OCI-M2 (cell line): ENCODE results near the gene ZNF414.

Source experiments
- DNase-seq: peaks from one replicate; lab custom pipeline; 2025; ENCODE audit not compliant: unreplicated experiment; lab: John Stamatoyannopoulos, UW

The ZNF414 gene

GRCh38 chr19:8491574-8491973, 22.4 kb downstream of the ZNF414 start:
- DNase-seq = no peak

- no peak for DNase-seq
Observed at GRCh38 chr19:8490873-8491272, 23.1 kb downstream of the ZNF414 start.

GRCh38 chr19:8490395-8490760, 23.6 kb downstream of the ZNF414 start:
- no peak for DNase-seq

GRCh38 chr19:8489561-8490394, 24.2 kb downstream of the ZNF414 start:
- DNase-seq = no peak

GRCh38 chr19:8488365-8488764, 25.6 kb downstream of the ZNF414 start:
- DNase-seq = no peak

- DNase-seq = no peak
Observed at GRCh38 chr19:8487137-8487851, 26.7 kb downstream of the ZNF414 start.

GRCh38 chr19:8486661-8487136, 27.3 kb downstream of the ZNF414 start:
- DNase-seq = no peak

- DNase-seq = no peak
Observed at GRCh38 chr19:8485561-8486371, 28.2 kb downstream of the ZNF414 start.

GRCh38 chr19:8484331-8484894, 29.6 kb downstream of the ZNF414 start:
- DNase-seq = no peak

- DNase-seq = no peak
Observed at GRCh38 chr19:8483165-8483564, 30.8 kb downstream of the ZNF414 start.

GRCh38 chr19:8482696-8483095, 31.3 kb downstream of the ZNF414 start:
- no peak for DNase-seq

GRCh38 chr19:8481616-8482015, 32.4 kb downstream of the ZNF414 start:
- DNase-seq = no peak

- DNase-seq = no peak
Observed at GRCh38 chr19:8481201-8481600, 32.8 kb downstream of the ZNF414 start.

GRCh38 chr19:8478598-8478997, 35.4 kb downstream of the ZNF414 start:
- no peak for DNase-seq

- no peak for DNase-seq
Observed at GRCh38 chr19:8477889-8478288, 36.1 kb downstream of the ZNF414 start.

GRCh38 chr19:8476524-8476923, 37.4 kb downstream of the ZNF414 start:
- no peak for DNase-seq

- DNase-seq = no peak
Observed at GRCh38 chr19:8475005-8475404, 39.0 kb downstream of the ZNF414 start.

GRCh38 chr19:8473648-8474476, 40.1 kb downstream of the ZNF414 start:
- DNase-seq = no peak

GRCh38 chr19:8469613-8470368, 44.2 kb downstream of the ZNF414 start:
- DNase-seq = no peak
